ENCODE measurements around the gene MAPRE3.

GRCh38 chr2:27010139-27010538 is 39.7 kb downstream of the MAPRE3 start:
- TF ChIP-seq CTCF (conservative IDR thresholded peaks at IDR 0.05 in 1 of 2, IDR thresholded peaks at IDR 0.05 in 1 of 2; ENCODE audit: low read depth in 1 of 2, low read length in 2 of 2) (no peak), EZH2 (IDR thresholded peaks at IDR 0.05; ENCODE audit: low read length, missing control alignments) (no peak)

All from fibroblast of lung (primary cell).